Stimulated activated CD8-positive, alpha-beta memory T cell treated with anti-CD3 and anti-CD28 coated beads, Interleukin-2, amount 100 ng/mL, for 48 hours (primary cell): Measurements from ENCODE around the gene ZCCHC18.
"Not testable (repeated sequence)": the region's sequence is repeated elsewhere in the genome, so short reads cannot be mapped to it uniquely, and the experiment has no call there.

ENCODE experiments used
- DNase-seq, 2 donors: peaks; one replicate each; pipeline ENCODE4 v3.0.0-alpha.2; 2020; ENCODE audit warnings: low read depth in 2 of 2

The ZCCHC18 gene

DNA sequence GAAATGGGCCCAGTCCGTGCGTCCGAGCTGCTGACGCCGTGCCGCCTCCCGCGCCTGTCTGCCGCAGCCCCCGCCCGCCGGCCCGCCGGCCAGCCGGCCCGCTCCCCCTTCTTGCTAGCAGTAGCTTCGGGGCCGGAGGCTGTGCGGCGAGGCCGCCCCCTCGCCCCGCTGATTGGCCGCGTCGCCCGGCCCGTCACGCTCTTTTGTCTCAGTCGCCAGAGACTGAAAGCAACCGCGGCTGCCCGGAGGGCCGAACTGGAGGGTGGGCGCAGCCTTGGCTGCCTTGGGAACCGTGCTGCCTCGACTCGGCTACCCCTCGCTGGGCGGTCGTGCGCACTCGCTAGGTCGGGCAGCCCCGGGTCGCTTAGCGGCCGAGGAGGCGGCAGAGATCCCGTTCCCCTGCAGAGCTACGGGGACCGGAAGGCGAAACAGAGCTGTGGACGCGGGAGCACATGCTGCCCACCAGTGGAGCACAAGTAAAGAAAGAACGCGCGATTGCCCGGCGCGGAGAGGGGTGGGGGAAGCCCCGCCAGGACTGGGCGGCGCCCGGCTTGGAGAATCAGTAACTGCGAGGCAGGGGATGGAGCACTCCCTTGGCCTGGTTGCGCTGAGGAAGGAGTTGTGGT is at the start of gene ZCCHC18:
ZCCHC18 (plus strand) TSS at position 198 of the 626 bp plus-strand sequence. CDS start 1,589 bp downstream, outside the sequence.
- DNase-seq: peak; percentile 16 to 19

DNA sequence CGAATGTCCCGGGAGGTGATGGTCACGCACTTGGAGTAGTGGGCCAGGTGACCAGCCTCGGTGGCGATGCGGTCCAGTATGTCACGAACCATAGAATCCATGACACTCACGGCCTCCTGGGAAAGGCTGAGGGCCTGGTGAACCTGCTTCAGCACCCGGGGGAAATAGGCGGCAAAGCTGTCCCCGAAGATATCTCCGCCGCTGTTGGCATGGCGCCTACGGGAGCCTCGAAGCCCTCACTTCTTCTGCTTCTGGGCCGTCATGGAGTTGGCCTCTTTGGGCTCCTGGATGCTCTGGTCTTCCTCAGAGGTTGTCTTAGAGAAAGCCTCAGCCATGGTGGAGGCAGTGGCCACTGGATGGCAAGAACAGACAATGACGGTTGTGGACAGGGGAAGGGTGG is 49.7 kb upstream of the ZCCHC18 start:
- DNase-seq: not testable (repeated sequence)

DNA sequence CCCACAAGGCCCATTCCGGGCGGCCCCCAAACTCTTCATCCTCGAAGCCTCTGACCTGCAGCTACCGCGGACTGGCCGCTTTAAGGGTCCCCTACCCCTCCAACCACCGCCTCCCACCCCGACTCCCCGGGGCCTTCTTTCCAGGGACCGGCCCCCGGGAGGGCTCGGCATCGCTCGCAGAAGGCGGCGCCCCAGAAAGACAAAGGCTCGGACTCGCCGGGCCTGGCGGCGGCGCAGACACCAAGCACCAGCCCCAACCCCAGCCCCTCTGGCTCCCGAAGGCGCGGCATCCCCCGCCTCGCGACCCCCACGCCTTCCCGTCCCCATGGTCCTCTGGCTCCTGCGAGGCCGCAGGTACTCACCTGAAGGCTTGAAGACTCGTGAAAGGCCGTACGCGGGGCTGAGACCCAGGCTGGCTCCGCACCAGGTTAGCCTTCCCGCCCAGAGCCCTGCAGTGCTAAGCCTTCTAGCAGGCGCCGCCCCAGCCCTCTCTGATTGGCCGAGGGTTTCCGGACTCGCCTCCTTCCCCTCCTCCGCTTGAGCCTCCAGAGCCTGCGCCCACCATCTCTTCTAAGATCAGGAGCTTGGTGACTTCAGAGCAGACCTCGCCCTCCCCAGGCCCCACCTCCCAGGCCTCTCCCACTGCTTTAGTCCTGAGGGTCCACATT is 36.4 kb upstream of the ZCCHC18 start, which contains the start of gene TMSB15C:
TMSB15C (minus strand) TSS at position 459 of the 668 bp plus-strand sequence.
- DNase-seq: not testable (repeated sequence)

DNA sequence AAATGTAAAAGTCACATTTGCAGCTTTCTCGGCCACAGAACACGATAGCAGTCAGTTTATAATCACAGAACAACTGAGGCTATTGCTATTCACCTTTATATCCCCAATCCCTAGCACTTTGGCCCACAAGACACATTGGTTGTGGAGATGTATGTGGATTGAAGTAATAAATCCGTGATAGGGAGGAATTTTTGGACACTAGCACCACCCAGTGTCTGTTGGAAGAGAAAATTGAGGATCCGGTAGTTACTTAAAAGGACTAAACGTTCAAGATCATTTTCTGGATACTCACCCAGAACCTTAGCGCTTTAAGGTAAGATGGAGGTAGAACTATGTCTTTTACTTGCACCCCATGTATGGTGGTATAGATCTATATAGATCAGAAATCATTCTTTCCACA is 34.5 kb upstream of the ZCCHC18 start:
- not testable (repeated sequence) for DNase-seq

DNA sequence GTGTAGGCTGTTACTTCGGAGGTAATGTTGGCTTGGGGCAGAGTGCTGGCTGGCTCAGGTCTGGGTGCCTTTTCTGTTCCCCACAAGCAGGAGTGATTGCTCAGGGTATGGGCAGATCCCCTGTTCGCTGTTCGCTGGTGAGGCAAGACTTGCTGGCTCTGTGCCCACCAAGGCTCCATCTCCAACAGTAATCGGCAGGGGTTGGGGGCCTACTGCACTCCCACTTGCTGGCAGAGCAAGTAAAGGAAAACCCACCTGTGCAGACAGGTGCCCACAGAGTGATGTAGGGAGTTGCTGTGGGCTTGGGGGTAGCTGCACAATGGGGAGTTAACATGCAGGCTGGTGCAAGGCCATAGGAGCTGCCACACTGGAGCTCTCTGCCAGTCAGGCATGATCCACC is 28.3 kb upstream of the ZCCHC18 start:
- no peak for DNase-seq

DNA sequence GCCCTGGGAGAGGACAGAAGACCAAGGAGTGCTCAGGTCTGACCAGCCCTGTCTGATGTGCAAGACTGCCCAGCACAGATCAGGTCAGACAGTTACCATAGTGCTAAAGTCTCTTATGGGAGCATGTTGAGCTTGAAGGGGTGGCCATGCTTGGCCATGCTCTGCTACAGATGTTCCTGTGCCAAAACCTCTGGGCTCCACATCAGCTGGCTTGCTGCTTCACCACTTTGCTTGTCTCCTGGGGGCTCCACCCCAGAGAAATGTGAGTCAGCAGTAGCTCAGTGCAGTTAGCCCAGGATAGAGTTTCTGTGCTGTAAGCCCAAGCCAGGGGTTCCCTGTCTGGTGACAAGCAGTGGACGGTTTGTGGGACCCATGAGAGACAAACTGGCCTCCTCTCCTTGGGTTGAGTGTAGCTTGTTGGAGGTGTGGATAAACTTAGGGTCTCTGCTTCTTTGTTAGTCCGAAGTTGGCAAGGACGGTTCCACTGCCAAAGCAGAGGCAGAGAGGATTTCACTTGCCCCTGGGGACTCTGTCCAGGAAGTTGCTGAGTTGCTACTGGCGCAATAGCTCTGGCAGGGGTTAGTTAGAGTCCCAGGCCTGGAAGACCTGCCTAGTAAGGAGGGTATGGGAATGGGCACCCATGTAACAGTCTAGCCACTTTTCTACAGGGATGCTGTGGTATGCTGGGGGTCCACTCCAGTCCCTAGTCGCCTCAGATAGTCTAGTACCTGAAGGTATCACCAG is 27.6 kb upstream of the ZCCHC18 start:
- DNase-seq: no peak

DNA sequence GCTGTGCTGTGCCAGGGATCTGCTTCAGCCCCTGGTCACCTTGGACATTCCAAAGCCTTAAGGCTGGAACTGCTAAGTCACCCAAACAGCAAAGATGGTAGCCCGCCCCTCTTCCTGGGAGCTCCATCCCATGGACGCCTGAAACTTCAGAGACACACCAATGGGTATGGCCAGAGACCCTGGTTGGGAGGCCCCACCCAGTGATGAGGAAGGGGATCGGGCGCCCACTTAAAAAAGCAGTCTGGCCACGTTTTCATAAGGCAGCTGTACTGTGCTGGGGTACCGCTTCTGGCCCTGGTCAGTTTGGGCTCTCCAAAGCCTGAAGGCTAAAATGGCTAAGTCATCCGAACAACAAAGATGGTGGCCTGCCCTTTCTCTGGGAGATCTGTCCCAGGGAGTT is 26.8 kb upstream of the ZCCHC18 start:
- no peak for DNase-seq

DNA sequence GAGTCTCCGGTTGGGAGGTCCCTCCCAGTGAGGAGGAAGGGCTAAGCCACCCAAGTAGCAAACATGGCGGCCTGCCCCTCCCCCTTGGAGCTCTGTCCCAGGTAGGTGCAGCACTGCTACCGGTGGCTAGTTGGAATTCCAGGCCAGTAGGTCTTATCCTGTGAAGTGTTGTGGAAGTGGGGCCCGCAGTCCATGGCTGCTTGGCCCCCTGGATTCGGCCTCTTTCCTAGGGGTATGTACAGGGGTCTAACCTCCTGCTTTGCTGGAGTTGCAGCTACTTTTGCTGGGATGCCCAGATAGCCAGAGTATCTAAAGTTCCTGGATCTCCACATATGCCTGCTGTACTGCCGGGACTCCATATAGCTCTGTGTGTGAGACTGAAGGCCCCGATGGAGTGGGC is 26.4 kb upstream of the ZCCHC18 start:
- no peak for DNase-seq

DNA sequence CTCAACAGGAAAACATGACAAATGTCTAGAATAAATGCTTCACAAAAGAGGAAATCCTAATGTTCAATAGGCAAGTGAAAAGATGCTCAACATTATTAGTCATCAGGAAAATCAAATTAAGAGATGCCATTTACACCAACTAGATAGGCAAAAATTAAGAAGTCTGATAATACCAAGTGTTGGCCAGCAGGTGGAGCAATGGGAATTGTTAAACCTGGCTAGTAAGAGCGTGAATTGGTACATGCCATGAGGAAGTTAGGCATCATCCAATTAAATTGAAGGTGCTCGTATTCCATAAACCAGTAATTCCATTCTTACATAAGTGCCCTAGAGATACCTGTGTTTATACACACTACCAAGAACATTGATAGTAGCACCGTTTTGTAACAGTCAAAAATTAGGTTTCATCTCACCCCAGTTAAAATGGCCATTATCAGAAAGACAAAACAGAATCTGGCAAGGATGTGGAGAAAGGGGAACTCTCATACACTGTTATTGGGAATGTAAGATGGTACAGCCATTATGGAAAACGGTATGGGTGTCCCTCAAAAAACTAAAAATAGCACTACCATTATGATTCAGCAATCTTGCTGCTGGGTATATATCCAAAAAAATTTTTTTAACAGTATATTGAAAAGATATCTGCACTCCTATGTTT is 14.0 kb upstream of the ZCCHC18 start:
- DNase-seq: peak in 1 of 2 donors; percentile 10

DNA sequence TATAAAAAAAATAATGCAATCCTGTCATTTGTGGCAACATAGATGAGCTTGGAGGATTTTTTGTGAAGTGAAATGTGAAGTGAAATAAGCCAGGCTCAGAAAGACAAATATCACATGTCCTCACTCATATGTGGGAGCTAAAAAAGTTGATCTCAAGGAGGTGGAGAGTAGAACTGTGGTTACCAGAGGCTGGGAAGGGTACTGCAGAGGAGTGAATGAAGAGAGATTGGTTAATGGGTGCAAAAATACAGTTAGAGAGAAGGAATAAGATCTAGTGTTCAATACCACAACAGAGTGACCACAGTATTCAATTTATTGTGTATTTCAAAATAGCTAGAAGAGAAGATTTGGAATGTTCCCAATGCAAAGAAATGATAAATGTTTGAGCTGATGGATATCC is 13.4 kb upstream of the ZCCHC18 start:
- no peak for DNase-seq

DNA sequence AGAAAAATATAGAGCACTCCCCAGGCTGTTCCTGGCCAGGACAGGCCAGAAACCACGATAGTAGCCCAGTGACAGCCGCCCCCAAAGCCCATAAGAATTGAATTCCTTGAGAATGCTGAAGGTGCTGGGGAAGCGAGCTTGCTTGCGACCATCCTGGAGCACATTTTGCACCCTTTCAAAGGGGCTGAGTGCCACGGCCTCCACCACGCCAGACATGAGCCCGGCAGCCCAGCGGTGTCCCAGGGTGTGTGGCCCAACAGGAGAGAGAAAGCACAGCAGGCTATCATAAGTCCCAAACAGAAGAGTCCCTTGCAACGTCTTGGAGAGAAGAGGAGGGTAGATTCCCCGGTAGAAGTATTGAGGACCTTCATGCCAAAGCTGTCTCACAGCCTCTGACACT is 7.6 kb upstream of the ZCCHC18 start:
- DNase-seq: no peak

DNA sequence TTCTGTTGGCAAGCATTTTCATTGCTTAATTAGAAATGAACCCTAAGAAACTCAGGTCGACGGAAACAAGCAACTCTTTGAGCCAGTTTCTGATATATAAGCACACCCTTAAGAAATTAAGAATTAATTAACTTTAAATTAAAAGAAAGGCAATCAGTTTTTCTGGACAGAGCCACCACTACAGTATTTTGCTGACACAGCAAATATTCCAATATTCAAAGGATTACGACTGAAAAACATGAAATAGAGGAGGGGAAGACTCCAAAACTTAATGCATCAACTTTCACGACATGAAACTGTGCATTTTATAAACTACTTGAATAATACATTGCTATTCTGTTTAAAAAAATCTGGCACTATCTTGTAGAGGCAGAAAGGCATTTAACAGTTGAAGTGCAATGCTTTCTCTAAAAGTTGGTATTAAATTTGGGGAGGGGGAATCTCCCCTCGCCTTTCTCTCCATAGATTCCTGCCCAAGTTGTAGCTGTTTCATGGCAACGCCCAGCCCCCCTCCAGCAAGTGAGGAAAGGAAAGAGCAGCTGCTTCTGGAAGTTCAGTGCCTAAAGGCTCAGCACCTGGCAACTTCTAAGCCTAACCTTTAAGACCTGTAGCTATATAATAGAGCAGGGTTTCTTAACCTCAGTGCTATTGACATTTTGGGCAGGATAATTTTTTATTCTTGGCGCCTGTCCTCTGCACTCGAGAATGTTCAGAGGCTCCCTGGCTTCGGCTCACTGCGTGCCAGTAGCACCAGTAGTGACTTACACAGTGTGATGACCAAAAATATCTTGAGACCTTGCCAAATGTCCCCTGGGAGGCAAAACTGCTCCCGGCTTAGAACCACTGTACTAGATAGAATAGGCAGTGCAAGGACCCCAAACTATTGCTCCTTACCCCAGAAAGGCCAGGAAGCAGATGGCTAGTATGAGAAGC is 6.7 kb upstream of the ZCCHC18 start:
- no peak for DNase-seq

DNA sequence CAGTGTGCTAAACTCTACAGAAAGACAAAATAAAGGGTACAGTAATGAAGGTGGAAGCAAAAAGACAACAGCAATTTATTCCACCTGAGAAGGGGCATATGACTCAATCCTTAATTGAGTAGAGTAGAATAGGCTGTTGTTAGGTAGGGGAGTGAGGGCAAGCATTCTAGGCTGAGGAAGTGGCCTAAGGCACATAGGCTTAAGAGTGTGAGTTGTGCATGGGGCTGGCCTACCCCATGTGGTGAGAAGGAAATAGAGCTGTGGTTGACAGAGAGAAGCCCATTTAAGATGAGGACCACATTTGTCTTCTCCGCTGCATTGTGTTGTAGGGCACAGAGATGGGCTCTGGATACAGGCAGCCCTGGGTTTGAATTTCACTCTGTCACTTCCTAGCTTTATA is 3.4 kb upstream of the ZCCHC18 start:
- no peak for DNase-seq

DNA sequence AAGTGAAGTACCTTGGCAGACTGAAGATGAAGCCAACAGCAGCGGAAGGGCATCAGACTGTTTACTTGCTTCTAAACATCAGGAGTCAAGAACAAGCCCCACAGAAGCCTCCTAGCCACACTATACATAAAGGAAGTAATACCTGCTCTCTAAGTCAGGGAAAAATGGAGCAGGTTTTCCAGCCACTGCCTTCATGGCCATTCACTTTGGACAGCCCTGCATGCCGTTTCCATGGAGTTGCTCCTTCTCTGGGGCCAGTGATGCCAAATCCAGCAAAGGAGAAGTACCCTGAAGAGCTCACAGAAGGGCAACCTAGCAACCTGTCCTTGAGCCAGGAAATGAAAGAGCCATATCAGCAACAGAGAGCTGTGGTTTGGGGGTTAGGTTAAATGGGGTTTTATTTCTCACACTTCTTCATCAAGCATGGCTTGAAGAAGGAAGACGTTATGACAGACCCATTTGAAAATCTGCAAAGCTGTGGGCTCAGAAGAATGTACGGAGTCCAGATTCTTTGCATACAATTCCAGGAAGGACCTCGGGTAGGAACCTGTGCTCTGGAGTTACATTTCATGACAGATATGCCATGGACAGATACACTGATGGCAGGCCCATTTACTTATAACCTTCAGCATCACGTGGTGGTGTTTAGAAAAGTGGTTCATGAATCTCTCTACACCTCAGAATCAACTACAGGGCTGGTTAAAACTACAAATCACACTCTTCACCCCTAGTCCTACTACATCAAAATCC is 1.7 kb upstream of the ZCCHC18 start:
- not testable (repeated sequence) for DNase-seq

DNA sequence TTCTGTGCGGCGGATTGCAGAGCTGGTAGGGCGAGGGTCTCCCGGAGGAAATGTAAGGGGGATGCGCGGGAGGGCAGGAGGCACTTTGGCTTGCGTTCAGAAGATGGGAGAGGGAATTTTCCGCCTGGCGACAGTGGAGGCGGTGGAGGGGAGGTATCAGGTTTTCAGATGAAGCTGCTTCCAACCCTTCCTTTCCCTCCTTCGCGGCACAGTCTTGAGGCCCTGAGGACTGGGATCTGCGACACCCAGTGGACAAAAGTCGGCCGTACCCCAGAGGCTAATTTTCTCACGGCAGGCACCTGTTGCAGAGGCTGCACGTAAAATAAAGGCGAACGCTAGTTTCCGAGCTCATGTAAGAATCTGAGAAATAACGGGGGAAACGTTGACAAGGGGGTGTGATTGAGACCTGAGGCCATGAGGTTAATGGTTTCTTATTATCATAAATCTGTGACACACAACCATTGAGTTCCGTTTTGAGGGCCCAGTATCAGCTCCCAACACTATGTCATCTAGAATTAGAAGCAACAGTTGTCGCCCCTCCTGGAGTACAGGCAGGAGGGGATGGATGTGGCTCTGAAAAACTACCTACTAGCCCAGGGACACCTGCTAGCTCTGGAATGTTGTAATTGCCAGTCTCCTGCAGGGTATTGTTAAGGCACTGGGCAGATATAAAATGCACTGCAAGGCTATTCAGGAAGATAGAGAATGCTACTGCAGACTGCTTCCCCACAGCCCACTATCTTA is 1.1 kb downstream of the ZCCHC18 start:
- DNase-seq: peak; percentile 9 to 28

DNA sequence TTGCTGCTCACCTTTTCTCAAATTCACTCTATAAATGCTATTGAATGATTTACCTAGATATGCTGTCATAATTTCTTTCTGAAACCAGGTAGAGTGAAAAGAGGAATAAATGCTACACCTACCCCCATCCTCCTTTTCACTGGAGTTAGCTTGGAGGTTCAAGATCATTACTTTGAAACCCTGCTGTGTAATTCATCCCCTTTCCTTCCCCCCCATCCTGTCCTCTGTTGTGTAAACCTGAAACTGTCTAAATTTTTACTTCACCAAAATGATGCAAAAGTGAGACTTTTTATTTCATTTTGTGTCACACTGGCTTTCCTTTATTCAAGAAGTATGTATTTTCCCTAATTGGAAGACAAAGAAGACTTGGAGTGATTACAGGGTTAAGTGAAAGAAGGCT is 5.4 kb downstream of the ZCCHC18 start:
- no peak for DNase-seq

DNA sequence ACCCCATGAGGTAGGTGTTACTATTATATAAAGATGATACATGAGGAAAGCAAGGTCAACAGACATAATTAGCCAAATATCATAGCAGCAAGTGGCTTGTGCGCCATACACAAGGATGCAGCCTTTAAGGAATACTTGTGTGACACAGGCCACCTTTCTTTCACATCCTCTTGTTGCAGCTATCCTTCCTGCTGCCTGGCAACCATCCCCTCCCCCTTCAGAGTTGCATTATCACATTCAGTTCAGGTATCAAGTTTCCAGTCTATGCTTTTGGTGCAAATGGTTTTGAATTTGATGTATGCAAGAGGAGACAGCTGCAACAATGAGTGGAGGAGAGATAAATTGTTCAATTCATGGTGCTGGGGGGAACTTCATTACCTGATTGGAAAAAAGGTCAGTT is 6.4 kb downstream of the ZCCHC18 start:
- no peak for DNase-seq

DNA sequence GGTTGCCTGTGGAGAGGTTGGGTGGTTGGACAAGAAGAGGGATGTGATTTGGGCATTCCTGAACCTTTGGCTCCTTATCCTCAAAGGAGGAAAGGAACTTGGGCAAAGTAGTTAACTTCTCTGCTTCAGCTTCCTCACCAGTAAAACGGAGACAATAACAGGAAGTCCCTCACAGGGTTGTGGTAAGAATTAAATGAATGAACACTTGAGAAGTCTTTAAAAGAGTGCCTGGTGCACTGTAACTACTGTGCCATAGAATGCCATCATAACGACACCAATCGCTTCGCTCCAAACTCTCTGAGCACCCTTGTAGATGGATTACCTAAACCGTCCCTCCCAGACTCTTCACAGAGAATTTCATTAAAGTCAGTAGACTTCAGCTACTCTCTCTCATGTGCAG is 10.5 kb downstream of the ZCCHC18 start:
- DNase-seq: no peak

DNA sequence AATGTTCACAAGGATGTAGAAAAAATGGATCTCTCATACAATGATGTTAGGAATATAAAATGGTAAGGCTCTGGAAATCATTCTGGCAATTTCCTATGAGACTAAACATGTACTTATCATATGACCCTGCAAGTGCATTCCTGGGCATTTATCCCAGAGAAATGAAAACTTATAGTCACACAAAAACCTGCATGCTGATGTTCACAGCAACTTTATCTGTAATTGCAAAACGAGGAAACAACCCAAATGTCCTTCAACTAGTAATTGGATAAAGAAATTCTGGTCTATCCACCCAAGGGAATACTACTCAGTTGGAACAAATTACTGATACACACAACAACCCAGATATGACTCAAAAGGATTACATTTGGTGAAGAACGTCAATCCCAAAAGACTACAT is 14.5 kb downstream of the ZCCHC18 start:
- DNase-seq: no peak

DNA sequence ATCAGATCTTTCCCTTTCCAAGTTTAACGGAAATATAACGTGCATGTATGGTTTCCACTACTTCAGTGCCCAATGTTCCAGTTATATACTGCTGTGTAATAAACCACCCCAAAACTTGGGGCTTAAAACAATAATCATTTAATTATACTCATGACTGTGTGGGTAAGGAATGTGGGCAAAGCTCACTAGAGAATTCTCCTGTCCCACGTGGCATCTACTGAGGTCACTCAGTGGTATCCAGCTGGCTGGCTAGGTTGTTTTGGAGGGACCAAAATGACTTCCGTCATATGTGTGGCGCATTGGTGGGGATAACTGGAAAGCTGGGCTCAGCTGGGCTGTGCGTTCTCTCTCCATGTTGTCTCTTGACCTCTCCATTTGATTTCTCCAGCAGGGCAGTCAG is 18.5 kb downstream of the ZCCHC18 start:
- no peak for DNase-seq
